Aorta (tissue), 5 donors: ENCODE data around the gene ZBTB26. TPM values are rescaled to one million over a fixed set of nuclear protein-coding genes. Genes with fewer than 3 reads are reported as not detected.
"Not testable (repeated sequence)": the region's sequence is repeated elsewhere in the genome, so short reads cannot be mapped to it uniquely, and the experiment has no call there.

Source experiments
- ATAC-seq: fragments of 200-7000 bp; cut with Tn5 transposase; one replicate; pipeline ENCODE4 v1.9.1; 2022; ENCODE audit warnings: moderate library complexity; ENCODE audit not compliant: low FRiP score
- DNase-seq, 2 donors: peaks; one replicate each; pipeline ENCODE4 v3.0.0-alpha.2; 2020
- H3K27ac ChIP-seq, 2 donors: one replicate each; pipeline ENCODE4 v1.5.1; 2013; ENCODE audit warnings: low read length in 2 of 2, mild to moderate bottlenecking in 2 of 2, moderate library complexity in 2 of 2, control low read depth in 1 of 2, inconsistent platforms in 1 of 2, low read depth in 1 of 2
- H3K27me3 ChIP-seq, 2 donors: one replicate each; pipeline ENCODE4 v1.6.1; 2013; ENCODE audit warnings: control low read depth in 1 of 2, low read length in 1 of 2, mild to moderate bottlenecking in 1 of 2, moderate library complexity in 1 of 2; ENCODE audit not compliant: insufficient read depth in 2 of 2, control insufficient read depth in 1 of 2
- H3K36me3 ChIP-seq, 2 donors: one replicate each; pipeline ENCODE4 v1.6.1; 2013; ENCODE audit warnings: control low read depth in 1 of 2, low read length in 1 of 2, mild to moderate bottlenecking in 1 of 2; ENCODE audit not compliant: insufficient read depth in 2 of 2, control insufficient read depth in 1 of 2
- H3K4me1 ChIP-seq, 2 donors: one replicate each; pipeline ENCODE4 v1.6.1; 2013; ENCODE audit warnings: low read length in 2 of 2, control low read depth in 1 of 2, mild to moderate bottlenecking in 1 of 2, moderate library complexity in 1 of 2; ENCODE audit not compliant: insufficient read depth in 2 of 2, control insufficient read depth in 1 of 2
- H3K4me3 ChIP-seq, 2 donors: one replicate each; pipeline ENCODE4 v1.5.1; 2013; ENCODE audit warnings: low read length in 2 of 2, control low read depth in 1 of 2, mild to moderate bottlenecking in 1 of 2
- H3K9me3 ChIP-seq: one replicate; pipeline ENCODE4 v1.6.1; 2013; ENCODE audit warnings: mild to moderate bottlenecking, low read length; ENCODE audit not compliant: control insufficient read depth
- WGBS, 2 donors: extraction: QIAGEN DNeasy Blood & Tissue Kit; methylation state at CpG; one replicate each; pipeline ENCODE4 v1.1.7; 2013; 5-methylcytosine and 5-hydroxymethylcytosine counted together
- intact Hi-C, 2 donors: fragments of 100-400 bp; cut with DNase I; formaldehyde crosslinking; loops; one replicate each; pipeline versions ENCODE4 v1.14.2 to v1.15.0; 2022
- polyA plus RNA-seq, 2 donors: library from polyadenylated mRNA; stranded (reverse); fragments of 200-250 nt; gene quantifications; one replicate each; pipeline ENCODE4 v1.2.3, GENCODE V29; 2013
- total RNA-seq, 2 donors: library from RNA; stranded (reverse); fragmentation: NEBNext Ultra II Directional; extraction: Animal tissue kit (Norgen Biotek cat#: 25700); gene quantifications; one replicate each; pipeline ENCODE4 v1.2.1, GENCODE V29; 2021
- donor health status: healthy with polysubstance abuse.
- donor health status: Bipolar disorder and iron deficiency.
- donor health status: DM: no; HTN: no; CAD: no.
- donor health status: DM: no; HTN: no; CAD: no.
- donor health status: DM: yes; HTN: yes; CAD: no.

ZBTB26 gene
- total and polyA plus RNA-seq, 4 donors = 4.3 to 9.3 (median 5.3) TPM

GRCh38 chr9:122875523-122875922 lies 55.8 kb downstream of the ZBTB26 start:
- no peaks in the 10 kb centered on the region for H3K4me1 ChIP-seq
- H3K27ac ChIP-seq = no peak overlapping the region
- no peak overlapping the region for H3K4me3 ChIP-seq
- WGBS, 2 donors = 82 to 94% methylated on average over 1 of the region's 1 CpG
- DNase-seq (no peak), ATAC-seq (no peak)
- H3K36me3 ChIP-seq = peaks cover 4 to 5% of the 10 kb centered on the region in 2 donors
- H3K27me3 ChIP-seq = no peaks in the 10 kb centered on the region
- intact Hi-C loops = no loop called here
- H3K9me3 ChIP-seq = no peaks in the 10 kb centered on the region

DNA sequence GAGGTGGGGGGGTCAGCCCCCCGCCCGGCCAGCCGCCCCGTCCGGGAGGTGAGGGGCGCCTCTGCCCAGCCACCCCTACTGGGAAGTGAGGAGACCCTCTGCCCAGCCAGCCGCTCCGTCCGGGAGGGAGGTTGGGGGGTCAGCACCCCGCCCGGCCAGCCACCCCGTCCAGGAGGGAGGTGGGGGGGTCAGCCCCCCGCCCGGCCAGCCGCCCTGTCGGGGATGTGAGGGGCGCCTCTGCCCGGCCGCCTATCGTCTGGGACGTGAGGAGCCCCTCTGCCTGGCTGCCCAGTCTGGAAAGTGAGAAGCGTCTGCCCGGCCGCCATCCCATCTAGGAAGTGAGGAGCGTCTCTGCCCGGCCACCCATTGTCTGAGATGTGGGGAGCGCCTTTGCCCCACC lies 64.0 kb downstream of the ZBTB26 start:
- intact Hi-C loops, H3K27me3 ChIP-seq, ATAC-seq, H3K4me3 ChIP-seq, H3K36me3 ChIP-seq, DNase-seq, H3K27ac ChIP-seq, H3K4me1 ChIP-seq, H3K9me3 ChIP-seq: not testable (repeated sequence)
- WGBS, 2 donors = 86 to 97% methylated on average over 10 to 13 of the region's 27 CpGs

- Histone ChIP-seq H3K9me3 (no peaks in the 10 kb centered on the region), H3K36me3 (peaks cover 0 to 3% of the 10 kb centered on the region in 2 donors), H3K27me3 (no peaks in the 10 kb centered on the region), H3K4me1 (no peaks in the 10 kb centered on the region), H3K27ac (no peak overlapping the region), H3K4me3 (no peak overlapping the region)
- ATAC-seq (no peak), DNase-seq (no peak)
- intact Hi-C loops = no loop called here
- WGBS, 2 donors = no CpG with 5 or more reads among the region's 5 CpGs
These were observed 65.2 kb downstream of the ZBTB26 start for GRCh38 chr9:122866079-122866478.

Other genes with a start within 250 kb of the ZBTB26 start
- gene OR1L4, start 207.5 kb downstream of the ZBTB26 start, total RNA-seq = not detected
- not detected for gene OR1L4, start 207.5 kb downstream of the ZBTB26 start, polyA plus RNA-seq
- gene OR1L6, start 189.2 kb downstream of the ZBTB26 start, total RNA-seq = not detected
- gene OR1L6, start 189.2 kb downstream of the ZBTB26 start, polyA plus RNA-seq = not detected
- not detected for gene OR5C1, start 142.6 kb downstream of the ZBTB26 start, total RNA-seq
- gene OR5C1, start 142.6 kb downstream of the ZBTB26 start, polyA plus RNA-seq = not detected
- gene OR1K1, start 131.4 kb downstream of the ZBTB26 start, total RNA-seq = not detected
- gene OR1K1, start 131.4 kb downstream of the ZBTB26 start, polyA plus RNA-seq = not detected
- gene PDCL, start 102.9 kb downstream of the ZBTB26 start, total RNA-seq = 10 to 100 TPM; 18.7 to 23.1 TPM
- gene PDCL, start 102.9 kb downstream of the ZBTB26 start, polyA plus RNA-seq = 10 to 100 TPM; 11.2 to 16.7 TPM
- gene RC3H2, start 26.2 kb downstream of the ZBTB26 start, total RNA-seq = 10 to 100 TPM; 52.7 to 54.1 TPM
- gene RC3H2, start 26.2 kb downstream of the ZBTB26 start, polyA plus RNA-seq = 10 to 100 TPM; 10.8 to 14.9 TPM
- 1 to 10 TPM; 8.4 to 9.0 TPM for gene ZBTB6, start 18.2 kb downstream of the ZBTB26 start, total RNA-seq
- 1 to 10 TPM; 4.1 to 4.8 TPM for gene ZBTB6, start 18.2 kb downstream of the ZBTB26 start, polyA plus RNA-seq
- gene RABGAP1, start 9.5 kb upstream of the ZBTB26 start, total RNA-seq = 100 to 1,000 TPM in 1 of 2 donors, 10 to 100 TPM in 1; 95.6 to 100 TPM
- 10 to 100 TPM; 30.8 to 43.9 TPM for gene RABGAP1, start 9.5 kb upstream of the ZBTB26 start, polyA plus RNA-seq
- 10 to 100 TPM in 1 of 2 donors, 1 to 10 TPM in 1; 8.8 to 13.9 TPM for gene GPR21, start 102.2 kb upstream of the ZBTB26 start, total RNA-seq
- gene GPR21, start 102.2 kb upstream of the ZBTB26 start, polyA plus RNA-seq = 1 to 10 TPM in 1 of 2 donors, under 1 TPM in 1; 0.50 to 3.8 TPM